GM19452 (cell line): ENCODE data around the gene XRCC3.
"Not testable (repeated sequence)": the region's sequence is repeated elsewhere in the genome, so short reads cannot be mapped to it uniquely, and the experiment has no call there.

ENCODE experiments used
- ATAC-seq: cut with Tn5 transposase; IDR thresholded peaks from one replicate; pipeline ENCODE4 v1.9.1; 2021; ENCODE audit not compliant: unreplicated experiment

Gene XRCC3

DNA sequence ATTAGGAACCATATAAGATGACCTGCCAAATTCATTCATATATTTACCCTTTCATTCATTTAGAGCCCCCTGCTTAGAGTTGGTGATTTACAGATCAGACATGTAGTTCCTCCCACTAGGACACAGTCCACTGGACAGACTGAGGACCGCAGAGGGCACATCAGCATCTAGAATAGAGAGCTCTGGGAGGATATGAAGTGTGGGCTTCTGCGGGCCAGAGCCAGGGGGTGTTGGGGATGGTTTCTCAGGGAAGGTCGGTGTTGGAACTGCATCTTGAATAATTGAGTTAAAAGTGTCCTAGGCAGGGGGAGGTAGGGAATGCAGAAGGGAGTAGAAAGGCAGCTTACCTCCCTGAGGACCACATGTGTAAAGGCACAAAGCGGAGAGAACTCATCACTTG, 43.3 kb downstream of the XRCC3 start:
- no peak for ATAC-seq

DNA sequence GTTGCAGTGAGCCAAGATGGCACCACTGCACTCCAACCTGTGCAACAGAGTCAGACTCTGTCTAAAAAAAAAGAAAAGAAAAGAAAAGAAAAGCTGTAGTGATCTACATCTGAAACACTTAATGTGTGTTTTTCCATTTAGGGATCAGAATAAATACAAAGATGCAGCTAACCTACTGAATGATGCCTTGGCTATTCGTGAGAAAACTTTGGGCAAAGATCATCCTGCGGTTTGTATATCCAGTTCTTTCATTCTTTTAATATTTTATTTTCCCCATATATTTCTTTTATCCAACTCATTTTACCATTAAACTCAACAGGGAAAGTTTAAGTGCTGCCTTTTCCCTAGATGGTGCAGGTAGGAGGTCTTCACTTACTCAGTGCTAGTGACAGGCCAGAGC, 45.9 kb downstream of the XRCC3 start:
- no peak for ATAC-seq

DNA sequence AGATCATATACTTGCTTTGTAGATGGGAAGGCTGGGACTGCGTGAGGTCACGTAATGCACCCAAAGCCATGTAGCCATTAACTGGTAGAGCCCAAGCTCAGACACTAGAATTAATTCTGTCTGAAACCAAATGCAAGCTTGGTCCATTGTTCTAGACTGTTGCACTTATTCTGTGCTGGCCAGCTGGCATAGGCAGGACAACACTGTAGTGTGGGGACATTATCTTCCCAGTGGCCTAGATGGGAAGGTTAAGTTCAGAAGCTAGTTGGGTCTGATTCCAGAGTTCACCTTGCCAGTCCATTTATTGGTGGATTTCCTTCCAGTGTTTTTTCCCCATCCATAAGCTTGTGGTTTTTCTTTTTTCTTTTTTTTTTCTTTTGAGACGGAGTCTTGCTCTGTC, 47.1 kb downstream of the XRCC3 start:
- no peak for ATAC-seq

DNA sequence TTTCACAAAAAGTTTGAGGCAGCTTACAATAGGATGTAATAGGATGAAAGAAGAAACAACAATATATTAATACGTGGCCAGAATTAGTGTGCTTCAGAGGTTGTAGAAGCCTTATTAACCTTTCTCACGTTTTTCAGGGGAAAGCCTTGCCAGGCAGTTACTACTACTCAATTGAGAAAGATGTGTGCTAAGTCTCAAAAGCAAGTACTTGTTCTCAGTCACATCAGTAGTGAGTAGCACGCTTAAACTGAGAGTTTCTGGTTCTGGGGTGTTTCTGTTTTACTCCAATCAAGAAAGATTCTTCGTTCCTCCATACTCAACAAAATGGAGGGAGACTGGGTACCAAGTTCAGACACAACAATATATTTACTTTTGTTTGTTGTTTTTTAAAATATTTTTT, 47.6 kb downstream of the XRCC3 start:
- ATAC-seq, result no peak

DNA sequence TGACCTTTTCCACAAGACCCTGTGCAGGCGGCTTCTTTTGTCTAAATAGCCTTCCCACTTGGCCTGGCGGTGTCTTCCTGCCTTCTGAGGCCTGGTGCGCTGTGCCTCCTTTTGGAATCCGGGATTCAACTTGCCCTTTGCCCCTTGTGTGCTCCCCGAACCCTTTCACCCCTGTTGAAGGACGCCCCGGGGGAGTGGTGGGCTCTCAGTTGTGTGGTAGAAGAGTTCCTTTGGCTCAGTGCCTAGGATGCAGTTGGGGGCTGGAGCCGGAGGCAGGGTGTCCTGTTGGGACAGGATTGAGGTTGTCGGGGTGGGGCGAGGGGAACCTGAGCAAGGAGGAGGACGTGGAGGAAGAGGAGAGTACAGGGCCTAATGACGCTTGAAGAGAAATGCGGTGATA, 51.7 kb downstream of the XRCC3 start:
- ATAC-seq, result no peak

DNA sequence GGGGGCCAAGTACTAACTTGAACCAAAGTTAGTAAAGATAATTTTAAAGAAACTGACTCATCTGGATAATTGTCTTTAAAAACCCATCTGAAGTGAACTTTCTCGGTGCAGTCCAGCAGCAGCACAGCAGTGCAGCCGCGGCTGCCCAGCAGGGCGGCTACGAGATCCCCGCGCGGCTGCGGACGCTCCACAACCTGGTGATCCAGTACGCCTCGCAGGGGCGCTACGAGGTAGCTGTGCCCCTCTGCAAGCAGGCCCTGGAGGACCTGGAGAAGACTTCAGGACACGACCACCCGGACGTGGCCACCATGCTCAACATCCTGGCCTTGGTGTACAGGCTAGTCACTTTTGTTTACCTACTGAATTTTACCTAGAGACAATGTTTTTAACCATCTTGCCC, 52.7 kb downstream of the XRCC3 start:
- ATAC-seq, result no peak

DNA sequence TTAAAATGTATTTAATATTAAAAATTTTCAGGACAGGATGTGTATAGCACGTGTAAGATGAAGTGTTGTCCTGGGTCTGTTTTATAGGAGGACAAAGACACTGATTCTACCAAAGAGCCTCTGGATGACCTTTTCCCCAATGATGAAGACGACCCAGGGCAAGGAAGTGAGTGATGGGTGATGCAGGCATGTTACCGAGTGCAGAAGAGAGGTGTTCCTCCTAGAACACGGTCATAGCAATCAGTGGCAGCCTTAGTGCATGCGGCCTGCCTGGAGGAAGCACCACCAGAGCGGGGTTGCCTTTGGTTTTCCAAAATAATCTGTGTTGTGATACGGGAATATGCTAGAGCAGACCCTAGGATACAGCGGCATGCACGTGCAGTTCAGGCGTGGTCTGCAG, 53.2 kb downstream of the XRCC3 start:
- ATAC-seq, result no peak

DNA sequence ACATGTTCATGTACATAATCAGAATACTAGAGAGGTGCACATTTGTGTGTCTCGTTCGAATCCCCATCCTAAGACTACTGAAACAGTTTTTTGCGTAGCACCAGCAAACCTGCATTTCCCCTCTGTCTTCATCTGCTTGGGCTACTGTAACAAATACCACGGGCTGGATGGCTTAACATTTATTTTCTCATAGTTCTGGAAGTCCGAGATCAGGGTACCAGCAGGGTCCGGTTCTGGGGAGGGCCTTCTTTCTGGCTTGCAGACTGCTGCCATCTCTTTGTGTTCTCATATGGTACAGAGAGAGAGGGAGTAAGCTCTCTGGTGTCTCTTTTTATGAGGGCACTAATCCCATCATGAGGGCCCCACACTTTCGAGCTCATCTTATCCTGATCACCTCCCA, 55.6 kb downstream of the XRCC3 start:
- ATAC-seq, result no peak

DNA sequence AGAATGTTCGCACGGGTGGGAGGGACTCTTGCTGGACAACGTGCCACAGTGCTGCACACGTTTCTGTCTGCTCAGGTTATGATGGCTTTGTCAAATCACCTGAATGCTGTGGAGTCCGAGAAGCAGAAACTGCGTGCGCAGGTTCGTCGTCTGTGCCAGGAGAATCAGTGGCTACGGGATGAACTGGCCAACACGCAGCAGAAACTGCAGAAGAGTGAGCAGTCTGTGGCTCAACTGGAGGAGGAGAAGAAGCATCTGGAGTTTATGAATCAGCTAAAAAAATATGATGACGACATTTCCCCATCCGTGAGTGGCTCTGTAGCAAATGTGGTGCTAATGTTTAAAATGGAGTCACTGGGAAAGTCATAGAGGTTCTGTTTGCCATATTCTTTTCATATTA, 57.8 kb downstream of the XRCC3 start:
- ATAC-seq, result no peak

DNA sequence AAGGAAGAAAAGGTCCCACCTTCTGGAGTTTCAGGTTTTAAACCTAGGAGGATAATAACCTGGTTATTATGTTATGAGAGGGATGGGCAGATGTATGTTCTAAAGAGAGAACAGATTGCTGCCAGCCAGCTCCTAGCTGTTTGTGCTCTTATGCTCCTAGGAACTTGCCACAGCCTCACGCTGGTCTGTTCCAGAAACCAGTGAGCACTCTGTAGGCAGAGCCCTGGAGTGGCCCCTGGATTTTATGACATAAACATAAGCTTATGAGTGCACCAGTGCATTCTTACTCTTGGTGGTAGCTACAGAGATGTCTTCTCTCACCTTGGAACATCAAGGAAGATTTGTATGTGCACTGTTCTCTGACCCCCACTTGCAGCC, 58.5 kb downstream of the XRCC3 start:
- ATAC-seq, result no peak

DNA sequence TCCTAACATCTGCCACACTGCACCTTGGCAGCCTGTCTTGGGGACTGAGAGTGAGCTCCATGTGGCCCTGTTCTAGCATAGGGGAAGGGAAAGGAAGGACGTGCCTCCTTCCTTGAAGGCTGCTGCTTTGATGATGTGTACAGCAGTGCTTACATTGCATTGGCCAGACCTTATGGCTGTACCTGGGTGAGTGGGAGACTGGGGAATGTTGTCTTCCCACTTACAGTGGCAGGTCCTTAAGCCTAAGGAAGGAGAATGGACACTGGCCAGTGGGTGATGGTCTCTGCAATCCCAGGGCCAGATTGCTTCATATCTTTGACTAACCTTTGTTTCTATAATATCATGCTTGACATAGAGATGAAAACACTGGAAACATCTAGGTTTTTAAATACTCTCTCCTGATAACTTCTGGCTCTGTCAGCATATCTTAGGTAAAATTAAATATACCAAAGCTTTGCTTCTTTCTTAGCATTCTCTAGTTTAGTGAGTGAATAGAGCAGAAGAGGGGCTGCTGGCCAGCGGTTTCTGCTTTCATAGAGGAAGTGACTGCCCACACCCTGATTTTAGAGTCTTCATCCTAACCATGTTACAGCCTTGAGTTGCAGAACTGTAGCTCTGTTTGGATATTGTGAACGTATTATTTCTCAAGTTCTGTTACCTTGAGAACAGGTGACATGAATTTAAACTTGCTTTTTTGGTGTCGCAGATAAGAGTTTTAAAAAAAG, 59.1 kb downstream of the XRCC3 start:
- ATAC-seq, result no peak

DNA sequence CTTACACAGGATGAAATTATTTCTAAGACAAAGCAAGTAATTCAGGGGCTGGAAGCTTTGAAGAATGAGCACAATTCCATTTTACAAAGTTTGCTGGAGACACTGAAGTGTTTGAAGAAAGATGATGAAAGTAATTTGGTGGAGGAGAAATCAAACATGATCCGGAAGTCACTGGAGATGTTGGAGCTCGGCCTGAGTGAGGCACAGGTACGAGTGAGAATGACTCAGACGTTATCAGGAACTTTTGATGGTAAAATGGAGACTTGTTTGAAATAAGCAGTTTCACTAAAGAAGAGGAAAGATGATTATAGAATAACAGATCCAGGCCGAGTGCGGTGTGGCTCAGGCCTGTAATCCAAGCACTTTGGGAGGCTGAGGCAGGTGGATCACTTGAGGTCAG, 60.6 kb downstream of the XRCC3 start:
- ATAC-seq, result no peak

DNA sequence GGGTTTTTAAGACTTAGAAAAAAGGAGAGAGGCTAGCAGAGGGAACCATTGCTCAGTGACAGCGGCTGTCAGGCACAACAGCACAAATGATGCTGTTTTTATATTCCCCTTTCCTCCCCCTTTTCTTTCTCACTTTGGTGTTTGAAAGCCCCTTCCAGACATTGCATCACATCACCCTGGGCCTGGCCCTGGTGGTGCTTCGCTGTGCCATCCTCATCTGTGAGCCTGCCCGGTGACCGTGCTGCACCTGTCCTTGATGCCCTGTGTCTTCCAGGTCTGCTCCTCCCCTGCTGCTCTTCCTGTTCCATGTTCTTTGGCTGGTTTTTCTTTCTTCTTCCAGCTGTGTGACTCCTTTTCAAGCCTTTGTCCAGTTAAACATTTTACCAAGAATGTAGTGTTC, 61.4 kb downstream of the XRCC3 start:
- no peak for ATAC-seq

DNA sequence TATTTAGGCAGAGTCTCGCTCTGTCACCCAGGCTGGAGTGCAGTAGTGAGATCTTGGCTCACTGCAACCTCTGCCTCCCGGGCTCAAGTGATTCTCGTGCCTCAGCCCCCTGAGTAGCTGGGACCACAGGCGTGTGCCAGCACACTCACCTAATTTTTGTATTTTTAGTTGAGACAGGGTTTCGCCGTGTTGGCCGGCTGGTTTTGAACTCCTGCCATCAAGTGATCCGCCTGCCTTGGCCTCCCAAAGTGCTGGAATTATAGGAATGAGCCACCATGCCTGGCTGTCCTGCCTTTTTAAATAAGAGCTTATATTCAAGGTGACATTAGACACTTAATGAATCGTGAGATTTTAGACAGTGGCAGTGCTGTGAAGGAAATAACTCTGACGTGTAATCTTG, 61.9 kb downstream of the XRCC3 start:
- not testable (repeated sequence) for ATAC-seq

DNA sequence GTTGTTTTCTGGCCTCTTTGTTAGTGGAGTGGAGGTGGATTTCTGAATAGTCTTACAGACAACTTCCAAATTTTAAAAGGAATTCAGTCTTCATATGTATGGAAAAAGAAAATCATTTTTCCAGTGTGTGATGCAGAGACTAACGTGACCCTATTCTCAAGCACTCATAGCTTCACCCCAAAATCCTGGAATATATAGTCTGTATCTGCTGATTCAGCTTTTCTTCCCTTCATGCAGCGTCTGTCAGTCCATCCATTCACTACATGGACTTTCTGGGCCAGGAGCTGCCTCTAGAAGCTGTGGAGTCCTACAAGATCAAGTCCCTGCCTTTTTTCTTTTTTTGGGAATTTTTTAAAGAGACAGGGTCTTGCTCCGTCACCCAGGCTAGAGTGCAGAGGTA, 62.4 kb downstream of the XRCC3 start:
- no peak for ATAC-seq

DNA sequence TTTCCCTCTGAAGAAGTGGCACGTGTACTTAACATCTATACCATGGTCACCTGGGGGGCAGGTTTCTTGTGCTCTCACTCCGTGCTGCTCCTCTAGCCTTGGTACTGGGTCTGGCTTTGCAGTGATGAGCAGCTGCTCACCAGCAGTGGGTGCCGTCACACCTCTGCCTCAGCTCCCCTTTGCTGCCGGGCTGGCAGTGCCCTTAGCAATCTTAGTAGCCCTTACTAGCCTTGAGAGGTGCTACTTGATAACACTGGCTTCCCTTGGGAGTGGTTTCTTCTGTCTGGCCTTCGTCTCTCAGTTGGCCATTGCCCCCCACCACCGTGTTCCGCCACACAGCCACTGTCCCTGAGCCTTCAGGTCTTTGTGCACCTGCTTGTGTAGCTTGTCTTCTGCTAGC, 63.7 kb downstream of the XRCC3 start:
- ATAC-seq, result no peak

DNA sequence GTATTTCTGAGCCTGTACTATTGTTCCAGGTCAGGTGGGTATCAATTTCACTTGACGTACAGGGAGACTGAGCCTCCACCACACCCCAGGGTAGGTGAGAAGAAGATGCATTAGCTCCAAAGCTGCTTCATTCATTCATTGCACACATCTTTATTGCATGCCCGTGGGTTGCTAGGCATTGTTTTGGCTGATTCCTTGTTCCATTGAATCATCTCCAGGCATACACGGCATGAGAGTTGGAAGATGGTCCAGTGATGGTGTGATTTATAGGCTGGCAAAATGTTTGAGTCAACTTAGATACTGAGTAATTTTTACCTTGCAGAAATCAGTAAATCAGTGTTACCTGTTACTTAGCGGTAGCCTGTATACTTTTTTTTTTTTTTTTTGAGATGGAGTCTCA, 65.0 kb downstream of the XRCC3 start:
- ATAC-seq, result no peak

DNA sequence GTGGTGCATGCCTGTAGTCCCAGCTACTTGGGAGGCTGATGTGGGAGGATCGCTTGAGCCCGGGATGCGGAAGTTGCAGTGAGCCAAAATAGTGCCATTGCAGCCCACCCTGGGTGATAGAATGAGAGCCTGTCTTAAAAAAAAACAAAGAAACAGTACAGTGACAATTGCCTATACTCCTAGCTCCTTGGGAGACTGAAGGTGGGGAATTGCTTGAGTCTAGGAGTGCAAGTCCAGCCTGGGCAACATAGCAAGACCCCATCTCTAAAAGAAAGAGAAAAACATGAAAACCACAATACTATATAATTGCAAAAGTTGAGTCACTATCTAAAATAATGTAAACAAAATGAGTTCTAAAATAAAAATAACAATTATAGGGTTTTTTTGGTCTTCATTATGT, 66.2 kb downstream of the XRCC3 start:
- ATAC-seq, result no peak
